ENCODE results near the gene ZNF80. TPM values are rescaled to one million over a fixed set of nuclear protein-coding genes. Genes with fewer than 3 reads are reported as not detected.

Gene ZNF80
- total RNA-seq, 4 donors from 2014 or later = not detected

DNA sequence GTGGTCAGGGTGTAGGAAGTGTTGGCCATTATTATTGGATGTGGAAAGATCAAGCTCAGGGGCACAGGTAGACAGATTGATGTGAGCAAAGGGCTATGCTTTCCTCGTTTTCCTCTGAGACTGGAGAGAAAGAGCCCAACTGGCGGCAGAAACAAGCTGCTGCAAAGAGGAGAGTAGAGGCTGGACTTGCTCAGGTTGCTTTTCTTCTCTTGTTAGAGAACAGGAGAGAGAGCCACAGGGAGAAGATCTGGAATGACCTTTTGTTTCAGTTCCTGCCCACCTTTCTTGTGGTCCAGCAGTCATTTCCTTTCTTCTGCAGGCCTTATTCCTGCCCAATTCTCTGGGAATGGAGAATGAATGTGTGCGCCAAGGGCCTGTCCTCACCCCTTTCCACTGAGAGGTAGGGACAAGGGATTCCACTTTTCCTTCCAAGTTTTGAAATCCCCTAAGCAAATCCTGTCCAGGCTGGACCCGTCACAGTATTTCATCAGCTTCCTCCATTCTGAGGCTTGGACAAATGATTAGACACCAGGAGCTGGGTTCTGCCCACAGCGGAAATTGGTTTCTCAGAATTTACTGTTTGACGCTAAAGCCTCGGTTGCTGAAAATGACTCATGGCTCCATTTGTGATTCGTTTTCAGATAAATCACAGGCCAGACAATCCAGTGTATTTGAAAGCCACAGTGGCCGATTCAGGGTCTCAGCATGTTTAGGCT is 16.1 kb downstream of the ZNF80 start:
- Histone ChIP-seq H3K9me3 (no peaks in the 10 kb centered on the region), H3K4me1 (no peaks in the 10 kb centered on the region), H3K27ac (no peak overlapping the region), H3K4me3 (no peak overlapping the region), H3K27me3 (no peaks in the 10 kb centered on the region), H3K36me3 (no peaks in the 10 kb centered on the region)
- no peak for DNase-seq
- no peak for TF ChIP-seq POLR2A (IDR thresholded peaks at IDR 0.05)
- TF ChIP-seq, protein P1, sequence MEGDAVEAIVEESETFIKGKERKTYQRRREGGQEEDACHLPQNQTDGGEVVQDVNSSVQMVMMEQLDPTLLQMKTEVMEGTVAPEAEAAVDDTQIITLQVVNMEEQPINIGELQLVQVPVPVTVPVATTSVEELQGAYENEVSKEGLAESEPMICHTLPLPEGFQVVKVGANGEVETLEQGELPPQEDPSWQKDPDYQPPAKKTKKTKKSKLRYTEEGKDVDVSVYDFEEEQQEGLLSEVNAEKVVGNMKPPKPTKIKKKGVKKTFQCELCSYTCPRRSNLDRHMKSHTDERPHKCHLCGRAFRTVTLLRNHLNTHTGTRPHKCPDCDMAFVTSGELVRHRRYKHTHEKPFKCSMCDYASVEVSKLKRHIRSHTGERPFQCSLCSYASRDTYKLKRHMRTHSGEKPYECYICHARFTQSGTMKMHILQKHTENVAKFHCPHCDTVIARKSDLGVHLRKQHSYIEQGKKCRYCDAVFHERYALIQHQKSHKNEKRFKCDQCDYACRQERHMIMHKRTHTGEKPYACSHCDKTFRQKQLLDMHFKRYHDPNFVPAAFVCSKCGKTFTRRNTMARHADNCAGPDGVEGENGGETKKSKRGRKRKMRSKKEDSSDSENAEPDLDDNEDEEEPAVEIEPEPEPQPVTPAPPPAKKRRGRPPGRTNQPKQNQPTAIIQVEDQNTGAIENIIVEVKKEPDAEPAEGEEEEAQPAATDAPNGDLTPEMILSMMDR (IDR thresholded peaks at IDR 0.05) = no peak
- intact Hi-C loops (cut with DNase I; ENCODE audit: low total_unique reads) = no loop called here

DNA sequence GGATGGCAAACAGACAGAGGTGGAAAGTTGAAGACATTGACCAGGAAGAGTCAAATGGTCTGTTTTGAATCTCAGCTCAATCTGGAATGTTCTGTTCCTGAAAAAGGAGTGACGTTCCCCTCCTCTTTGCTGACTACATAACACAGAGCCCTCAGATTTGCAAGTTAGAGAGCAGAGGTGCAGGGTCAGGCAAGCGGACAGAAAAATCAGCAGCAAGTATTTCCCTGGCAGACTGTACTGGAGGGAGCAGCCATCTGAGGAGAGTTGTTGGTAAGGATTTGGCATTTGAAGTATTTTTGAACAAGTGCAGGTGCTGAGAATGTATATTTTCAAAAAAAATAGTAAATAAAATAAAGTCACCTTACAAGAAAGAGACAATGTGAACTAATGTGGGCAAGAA is 17.6 kb downstream of the ZNF80 start:
- Histone ChIP-seq H3K27me3 (no peaks in the 10 kb centered on the region), H3K27ac (no peak overlapping the region), H3K9me3 (no peaks in the 10 kb centered on the region), H3K4me3 (no peak overlapping the region), H3K36me3 (no peaks in the 10 kb centered on the region), H3K4me1 (no peaks in the 10 kb centered on the region)
- TF ChIP-seq, protein P1 (IDR thresholded peaks at IDR 0.05) = no peak
- no peak for TF ChIP-seq POLR2A (IDR thresholded peaks at IDR 0.05)
- no peak for DNase-seq
- intact Hi-C loops (cut with DNase I; ENCODE audit: low total_unique reads) = no loop called here

DNA sequence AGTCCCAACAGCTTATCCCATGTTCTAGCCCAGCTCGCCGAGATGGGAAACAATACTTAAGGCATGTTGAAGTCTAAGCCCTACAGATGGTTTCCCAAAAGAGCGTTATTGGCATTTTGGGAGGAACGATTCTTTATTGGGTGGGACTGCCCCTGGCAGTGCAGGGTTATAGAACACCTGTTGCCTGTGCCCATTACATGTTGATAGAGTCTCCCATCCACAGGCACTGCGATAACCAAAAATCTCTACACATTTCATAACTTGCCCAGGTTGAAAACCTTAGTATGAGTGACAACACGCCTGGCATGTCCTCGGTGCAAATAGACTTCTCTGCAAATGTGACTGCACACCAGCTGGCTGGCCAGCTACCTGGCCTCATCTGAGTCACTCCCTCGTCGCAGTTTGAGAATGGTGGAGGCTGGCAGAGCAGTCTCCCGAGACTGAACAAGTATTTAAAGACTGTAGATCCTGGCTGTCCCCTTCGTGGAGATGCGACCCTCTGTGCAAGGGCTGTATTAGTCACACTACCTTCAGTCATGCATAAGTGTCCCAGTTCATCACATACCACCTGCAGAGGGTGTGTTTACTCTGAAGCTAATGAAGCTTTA is 18.7 kb downstream of the ZNF80 start:
- intact Hi-C loops (cut with DNase I; ENCODE audit: low total_unique reads) = no loop called here
- no peaks in the 10 kb centered on the region for H3K27me3 ChIP-seq
- H3K4me1 ChIP-seq = no peaks in the 10 kb centered on the region
- DNase-seq = no peak
- no peaks in the 10 kb centered on the region for H3K36me3 ChIP-seq
- TF ChIP-seq, protein P1 (IDR thresholded peaks at IDR 0.05) = no peak
- no peak for TF ChIP-seq POLR2A (IDR thresholded peaks at IDR 0.05)
- H3K27ac ChIP-seq = no peak overlapping the region
- H3K9me3 ChIP-seq = no peaks in the 10 kb centered on the region
- no peak overlapping the region for H3K4me3 ChIP-seq

DNA sequence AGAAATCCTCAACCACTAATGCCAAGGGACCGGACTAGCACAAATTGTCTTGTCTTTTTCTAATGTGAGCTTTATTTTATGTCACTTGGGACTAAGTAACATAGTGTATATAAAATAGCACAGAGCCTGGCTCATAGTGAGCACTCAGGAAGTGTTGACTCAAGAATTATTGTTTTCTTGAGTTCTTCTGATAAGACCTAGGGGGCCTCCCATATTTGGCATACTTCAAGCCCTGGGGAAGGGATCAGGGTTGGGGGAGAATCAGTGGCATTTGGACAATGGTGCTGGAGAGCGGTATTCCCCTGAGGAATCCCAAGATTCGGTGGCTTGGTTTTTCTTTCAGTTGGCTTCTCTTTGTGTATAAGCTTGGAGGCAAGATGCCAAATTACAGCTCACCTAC is 19.4 kb downstream of the ZNF80 start:
- TF ChIP-seq, protein P1 (IDR thresholded peaks at IDR 0.05) = no peak
- no peak for TF ChIP-seq POLR2A (IDR thresholded peaks at IDR 0.05)
- intact Hi-C loops (cut with DNase I; ENCODE audit: low total_unique reads) = no loop called here
- DNase-seq = no peak
- Histone ChIP-seq H3K27me3 (no peaks in the 10 kb centered on the region), H3K4me3 (no peak overlapping the region), H3K9me3 (no peaks in the 10 kb centered on the region), H3K4me1 (no peaks in the 10 kb centered on the region), H3K36me3 (no peaks in the 10 kb centered on the region), H3K27ac (no peak overlapping the region)

DNA sequence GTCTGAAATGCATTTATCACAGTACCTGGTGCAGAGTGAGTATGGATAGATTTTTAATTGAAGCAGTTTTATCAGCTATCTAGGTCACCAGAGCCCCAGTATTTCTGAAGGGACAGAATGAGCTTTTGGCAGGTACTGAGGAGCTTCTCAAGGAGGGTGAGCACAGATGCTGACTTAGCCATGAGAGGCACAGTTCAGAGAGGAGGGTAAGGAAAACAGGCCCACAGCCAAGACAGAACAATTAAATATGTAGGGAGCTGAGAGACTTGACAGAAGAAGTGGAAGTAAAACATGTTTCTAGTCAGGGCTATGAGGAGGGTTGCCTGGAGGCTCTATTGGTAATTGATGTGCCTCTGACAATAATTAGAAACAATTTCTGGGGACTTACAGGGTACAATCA is 20.1 kb downstream of the ZNF80 start:
- Histone ChIP-seq H3K4me3 (no peak overlapping the region), H3K36me3 (no peaks in the 10 kb centered on the region), H3K9me3 (no peaks in the 10 kb centered on the region), H3K4me1 (no peaks in the 10 kb centered on the region), H3K27ac (no peak overlapping the region), H3K27me3 (no peaks in the 10 kb centered on the region)
- intact Hi-C loops (cut with DNase I; ENCODE audit: low total_unique reads) = no loop called here
- no peak for DNase-seq
- no peak for TF ChIP-seq POLR2A (IDR thresholded peaks at IDR 0.05)
- TF ChIP-seq, protein P1 (IDR thresholded peaks at IDR 0.05) = no peak

Measured in uterus (tissue), 4 donors.